Loucy (cell line): ENCODE measurements around the gene FMO1.

Experiments
- EZH2phosphoT487 ChIP-seq: fragments of 200-600 bp; IDR thresholded peaks from 2 replicates; pipeline ENCODE4 v1.6.1; 2018; ENCODE audit warnings: antibody characterized with exemption, mild to moderate bottlenecking, moderate library complexity, borderline replicate concordance
- TF ChIP-seq, protein P1 (sequence below): fragments of 200-600 bp; sonication (generic); conservative IDR thresholded peaks from 2 replicates; pipeline ENCODE4 v1.5.1; 2014; ENCODE audit warnings: mild to moderate bottlenecking, antibody characterized with exemption, low read length

- TF ChIP-seq, protein P1, sequence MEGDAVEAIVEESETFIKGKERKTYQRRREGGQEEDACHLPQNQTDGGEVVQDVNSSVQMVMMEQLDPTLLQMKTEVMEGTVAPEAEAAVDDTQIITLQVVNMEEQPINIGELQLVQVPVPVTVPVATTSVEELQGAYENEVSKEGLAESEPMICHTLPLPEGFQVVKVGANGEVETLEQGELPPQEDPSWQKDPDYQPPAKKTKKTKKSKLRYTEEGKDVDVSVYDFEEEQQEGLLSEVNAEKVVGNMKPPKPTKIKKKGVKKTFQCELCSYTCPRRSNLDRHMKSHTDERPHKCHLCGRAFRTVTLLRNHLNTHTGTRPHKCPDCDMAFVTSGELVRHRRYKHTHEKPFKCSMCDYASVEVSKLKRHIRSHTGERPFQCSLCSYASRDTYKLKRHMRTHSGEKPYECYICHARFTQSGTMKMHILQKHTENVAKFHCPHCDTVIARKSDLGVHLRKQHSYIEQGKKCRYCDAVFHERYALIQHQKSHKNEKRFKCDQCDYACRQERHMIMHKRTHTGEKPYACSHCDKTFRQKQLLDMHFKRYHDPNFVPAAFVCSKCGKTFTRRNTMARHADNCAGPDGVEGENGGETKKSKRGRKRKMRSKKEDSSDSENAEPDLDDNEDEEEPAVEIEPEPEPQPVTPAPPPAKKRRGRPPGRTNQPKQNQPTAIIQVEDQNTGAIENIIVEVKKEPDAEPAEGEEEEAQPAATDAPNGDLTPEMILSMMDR = 0 out of 2 replicates have a peak, but pooled peaks have one; percentile 22
- TF ChIP-seq EZH2phosphoT487 = no peak
Observed at GRCh38 chr1:171213559-171214454, 34.5 kb upstream of the FMO1 start.
